T-helper 2 cell treated with Interferon-gamma antibody and Interleukin-4, amounts not matched to agents 100 ng/mL and 5 ng/mL, for 36 hours (primary cell): ENCODE data around the gene PRL. TPM values are rescaled to one million over a fixed set of nuclear protein-coding genes. Genes with fewer than 3 reads are reported as not detected.

Source experiments
- intact Hi-C: fragments of 100-400 bp; cut with micrococcal nuclease; formaldehyde crosslinking; loops from one replicate; pipeline ENCODE4 v1.15.1; 2023
- total RNA-seq: library from RNA; stranded (reverse); gene quantifications from 2 replicates; pipeline ENCODE4 v1.2.3, GENCODE V29; 2022

Gene PRL
- not detected in 2 replicates for total RNA-seq

- intact Hi-C loops: no loop called here
Measured at GRCh38 chr6:22296936-22297335, at the start of gene PRL. Gene PRL (minus strand): TSS chr6:22297036. CDS start chr6:22296982, 54 bp downstream.

GRCh38 chr6:22343864-22344263 lies 47.0 kb upstream of the PRL start:
- intact Hi-C loops: no loop called here

- intact Hi-C loops: no loop called here
Measured at GRCh38 chr6:22334778-22335177, 37.9 kb upstream of the PRL start.

- intact Hi-C loops: no loop called here
Measured at GRCh38 chr6:22333802-22334201, 37.0 kb upstream of the PRL start.

- intact Hi-C loops: no loop called here
Measured at GRCh38 chr6:22332711-22333110, 35.9 kb upstream of the PRL start.

GRCh38 chr6:22332216-22332615 lies 35.4 kb upstream of the PRL start:
- intact Hi-C loops: no loop called here

GRCh38 chr6:22330941-22331340 lies 34.1 kb upstream of the PRL start:
- intact Hi-C loops: no loop called here

GRCh38 chr6:22328474-22328873 lies 31.6 kb upstream of the PRL start:
- intact Hi-C loops: no loop called here

GRCh38 chr6:22327881-22328280 lies 31.0 kb upstream of the PRL start:
- intact Hi-C loops: no loop called here

GRCh38 chr6:22326500-22326899 lies 29.7 kb upstream of the PRL start:
- intact Hi-C loops: no loop called here

GRCh38 chr6:22325481-22325880 lies 28.6 kb upstream of the PRL start:
- intact Hi-C loops: no loop called here

- intact Hi-C loops: no loop called here
Measured at GRCh38 chr6:22323848-22324247, 27.0 kb upstream of the PRL start.

- intact Hi-C loops: no loop called here
Measured at GRCh38 chr6:22322103-22323030, 25.5 kb upstream of the PRL start.

GRCh38 chr6:22320750-22321149 lies 23.9 kb upstream of the PRL start:
- intact Hi-C loops: no loop called here

GRCh38 chr6:22318404-22318803 lies 21.6 kb upstream of the PRL start:
- intact Hi-C loops: no loop called here

GRCh38 chr6:22313796-22314195 lies 17.0 kb upstream of the PRL start:
- intact Hi-C loops: no loop called here

GRCh38 chr6:22308939-22309338 lies 12.1 kb upstream of the PRL start:
- intact Hi-C loops: no loop called here

- intact Hi-C loops: no loop called here
Measured at GRCh38 chr6:22306741-22307466, 10.1 kb upstream of the PRL start.

- intact Hi-C loops: no loop called here
Measured at GRCh38 chr6:22302838-22303237, 6.0 kb upstream of the PRL start.

- intact Hi-C loops: no loop called here
Measured at GRCh38 chr6:22300273-22300998, 3.6 kb upstream of the PRL start.

- intact Hi-C loops: no loop called here
Measured at GRCh38 chr6:22298475-22298890, 1.6 kb upstream of the PRL start.

- intact Hi-C loops: no loop called here
Measured at GRCh38 chr6:22296067-22296466, 769 bp downstream of the PRL start.
